GM18870 (cell line): ENCODE measurements around the gene NOP58.
"Not testable (repeated sequence)": the region's sequence is repeated elsewhere in the genome, so short reads cannot be mapped to it uniquely, and the experiment has no call there.

Source experiments
- ATAC-seq: cut with Tn5 transposase; IDR thresholded peaks from one replicate; pipeline ENCODE4 v1.9.1; 2021; ENCODE audit warnings: moderate library complexity; ENCODE audit not compliant: unreplicated experiment

The NOP58 gene

DNA sequence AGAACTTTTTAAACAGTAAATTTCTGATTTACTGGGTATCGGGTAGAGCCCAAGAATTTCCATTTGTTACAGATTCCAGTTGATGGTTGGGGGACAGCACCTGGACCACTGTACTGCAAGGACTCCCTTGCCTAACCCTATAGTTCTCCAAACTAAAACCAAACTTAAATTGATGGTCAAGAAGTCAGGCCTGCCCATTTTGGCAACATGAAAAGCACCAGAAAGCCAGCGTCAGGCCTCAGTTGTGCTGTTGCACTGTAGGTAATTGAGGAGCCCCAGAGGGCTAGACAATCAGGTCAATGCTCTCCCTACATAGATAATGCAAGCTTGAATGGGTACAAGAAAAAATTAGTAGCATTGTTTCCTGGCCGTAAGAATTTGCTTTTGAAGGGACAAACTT lies 40.5 kb downstream of the NOP58 start:
- ATAC-seq: no peak

DNA sequence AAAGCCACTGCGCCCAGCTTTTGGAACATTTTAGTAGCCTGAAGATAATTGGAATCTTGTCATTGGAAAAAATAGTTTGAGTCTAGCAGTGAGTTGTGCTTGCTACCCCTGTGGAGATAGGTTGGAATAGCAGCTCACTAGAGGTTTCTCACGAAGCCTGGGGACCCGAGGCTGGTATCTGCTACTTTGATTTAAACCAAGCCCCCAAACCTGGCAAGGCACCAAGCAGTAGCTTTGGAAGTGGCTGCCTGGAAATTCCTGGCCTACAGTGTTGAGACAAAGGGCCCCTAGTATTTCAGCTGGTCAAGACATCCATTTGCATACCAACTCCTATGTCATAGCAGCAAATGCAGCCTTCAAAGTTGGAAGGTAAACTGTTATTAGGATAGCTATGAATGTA lies 42.1 kb downstream of the NOP58 start:
- ATAC-seq: no peak

- no peak for ATAC-seq
Observed at GRCh38 chr2:202311823-202312388, 46.3 kb downstream of the NOP58 start.

DNA sequence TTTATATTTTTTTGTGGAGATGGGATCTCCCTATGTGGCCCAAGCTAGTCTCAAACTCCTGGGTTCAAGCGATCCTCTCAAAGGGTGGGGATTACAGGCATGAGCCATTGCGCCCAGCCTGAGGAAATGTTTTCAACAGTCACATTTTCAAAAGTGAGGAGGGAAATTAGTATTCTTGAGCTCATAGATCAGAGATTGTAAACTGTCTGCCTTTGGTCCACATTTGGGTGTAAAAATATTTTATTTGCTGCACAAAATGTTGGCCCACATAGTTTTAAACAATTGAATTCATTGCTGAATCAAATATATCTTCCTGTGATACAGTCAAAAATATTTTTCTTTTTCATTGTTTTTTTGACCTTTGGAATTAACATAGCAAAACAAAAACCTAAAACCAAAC lies 48.6 kb downstream of the NOP58 start:
- ATAC-seq: no peak

- no peak for ATAC-seq
Observed at GRCh38 chr2:202317080-202317857, 51.7 kb downstream of the NOP58 start.

DNA sequence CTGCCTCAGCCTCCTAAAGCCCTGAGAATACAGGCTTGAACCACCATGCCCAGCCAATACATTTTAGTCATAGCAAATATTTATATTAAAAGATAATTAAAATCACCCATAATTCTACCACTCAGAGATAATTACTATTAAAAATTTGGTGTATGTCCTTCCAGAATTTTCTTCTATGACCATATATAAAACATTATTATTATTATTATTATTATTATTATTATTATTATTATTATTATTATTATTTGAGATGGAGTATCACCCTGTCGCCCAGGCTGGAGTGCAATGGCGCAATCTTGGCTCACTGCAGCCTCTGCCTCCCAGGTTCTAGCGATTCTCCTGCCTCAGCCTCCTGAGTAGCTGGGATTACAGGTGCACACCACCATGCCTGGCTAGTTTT lies 54.8 kb downstream of the NOP58 start:
- ATAC-seq: not testable (repeated sequence)

- no peak for ATAC-seq
Observed at GRCh38 chr2:202322435-202322834, 56.9 kb downstream of the NOP58 start.

GRCh38 chr2:202327858-202328257 lies 62.3 kb downstream of the NOP58 start:
- ATAC-seq: no peak

DNA sequence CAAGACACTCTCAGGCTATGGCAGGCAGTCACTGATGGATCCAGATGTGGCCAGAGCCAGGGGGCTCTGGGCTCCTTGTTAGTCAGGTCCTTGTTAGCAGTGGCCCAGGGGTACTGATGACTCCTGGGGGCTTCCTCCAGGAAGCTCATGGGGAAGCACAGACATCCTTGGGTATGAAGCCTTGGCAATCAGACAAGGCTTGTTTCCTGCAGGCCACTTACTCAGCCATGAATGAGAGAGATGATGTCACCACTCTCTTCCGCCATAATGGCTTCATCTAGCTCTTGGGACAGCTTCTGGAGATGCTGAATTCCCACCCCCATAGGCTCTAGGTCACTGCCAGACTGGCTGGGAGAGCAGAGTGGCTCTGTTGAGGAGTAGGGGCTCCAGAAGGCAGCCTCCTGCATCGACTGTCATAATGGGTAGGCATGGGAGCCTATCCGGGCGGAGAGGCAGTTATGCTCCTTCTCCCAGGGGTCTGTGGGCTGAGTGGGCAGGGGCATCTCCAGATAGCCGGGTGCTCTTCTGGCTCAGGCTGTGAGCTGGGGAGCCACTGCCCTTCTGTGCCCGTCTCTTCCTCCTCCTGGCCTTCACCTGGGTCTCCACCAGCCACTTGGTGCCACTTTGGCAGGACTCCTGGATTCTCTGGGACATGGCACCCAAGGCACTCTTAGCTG lies 70.4 kb downstream of the NOP58 start:
- ATAC-seq: no peak

DNA sequence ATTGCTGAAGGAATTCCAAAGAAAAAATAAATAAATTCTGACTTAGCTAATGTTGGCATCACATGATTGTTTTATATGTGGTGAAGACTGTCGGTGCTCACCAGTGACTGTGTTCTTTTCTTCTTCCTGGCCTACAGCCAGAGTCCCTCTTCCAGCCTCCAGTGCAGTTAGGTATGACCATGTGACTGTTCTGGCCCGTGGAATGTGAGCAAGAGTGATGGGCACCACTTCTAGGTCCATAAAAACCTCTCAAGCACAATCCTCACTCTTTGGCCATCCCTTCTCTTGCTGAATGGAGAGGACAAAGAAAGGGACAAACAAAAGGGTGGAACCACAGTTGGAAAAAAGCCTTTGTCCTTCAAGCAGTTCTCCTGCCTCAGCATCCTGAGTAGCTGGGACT lies 71.6 kb downstream of the NOP58 start:
- no peak for ATAC-seq

GRCh38 chr2:202337706-202338346 lies 72.3 kb downstream of the NOP58 start:
- no peak for ATAC-seq

DNA sequence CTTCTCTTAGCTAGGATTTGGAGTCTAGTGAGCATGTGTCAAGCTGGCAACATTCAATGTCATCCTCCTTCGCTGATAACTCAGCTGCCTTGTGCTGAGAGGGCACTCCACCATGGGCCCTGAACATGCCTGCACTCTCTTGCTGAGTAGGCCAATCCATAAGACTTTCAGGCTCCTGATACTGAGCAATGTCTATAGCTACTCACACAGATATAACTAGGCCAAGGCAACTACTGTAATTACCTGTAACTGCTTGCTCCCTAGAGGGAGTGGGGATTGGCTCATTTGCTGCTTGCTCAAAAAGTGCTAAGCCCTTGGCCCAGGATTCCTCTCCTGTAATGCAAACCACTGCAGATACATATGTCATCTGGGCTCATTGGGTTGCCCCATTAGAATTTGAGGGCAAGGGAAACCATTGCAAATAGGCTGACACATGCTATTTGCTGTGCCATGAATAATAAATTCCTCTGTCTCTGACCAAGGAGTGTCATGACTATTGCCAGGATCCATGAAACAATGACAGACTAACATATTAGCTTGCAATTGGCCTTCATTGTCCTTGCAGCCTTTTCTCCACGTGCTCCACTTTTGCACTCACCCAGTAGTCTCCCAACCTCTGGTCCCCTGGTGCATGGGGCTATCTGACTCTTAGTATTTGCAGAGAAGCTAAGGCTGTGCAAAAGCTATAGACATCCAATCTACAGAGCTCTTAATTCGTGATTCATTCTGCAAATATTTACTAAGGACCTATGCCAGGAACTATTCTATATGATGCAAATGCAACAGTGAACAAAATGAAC lies 73.7 kb downstream of the NOP58 start:
- ATAC-seq: no peak

DNA sequence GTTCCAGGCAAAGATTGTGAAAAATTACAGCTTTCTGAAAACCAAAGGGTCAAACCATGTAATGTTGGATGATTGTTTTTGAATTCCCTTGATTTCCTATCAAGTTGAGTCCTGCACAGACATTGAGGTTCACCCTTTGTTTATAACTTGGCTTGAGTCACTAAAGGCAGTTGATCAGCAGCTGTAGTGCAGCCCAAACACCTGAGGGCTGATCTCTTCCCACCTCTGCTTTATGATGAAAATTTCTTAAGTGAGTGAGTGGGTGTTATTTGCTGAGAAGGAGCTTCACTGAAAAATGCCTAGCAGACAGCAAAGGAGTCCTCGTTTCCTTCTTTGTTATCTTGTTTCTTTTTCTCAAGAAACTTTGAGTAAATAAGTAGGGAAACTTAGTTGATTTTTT lies 78.6 kb downstream of the NOP58 start:
- no peak for ATAC-seq

DNA sequence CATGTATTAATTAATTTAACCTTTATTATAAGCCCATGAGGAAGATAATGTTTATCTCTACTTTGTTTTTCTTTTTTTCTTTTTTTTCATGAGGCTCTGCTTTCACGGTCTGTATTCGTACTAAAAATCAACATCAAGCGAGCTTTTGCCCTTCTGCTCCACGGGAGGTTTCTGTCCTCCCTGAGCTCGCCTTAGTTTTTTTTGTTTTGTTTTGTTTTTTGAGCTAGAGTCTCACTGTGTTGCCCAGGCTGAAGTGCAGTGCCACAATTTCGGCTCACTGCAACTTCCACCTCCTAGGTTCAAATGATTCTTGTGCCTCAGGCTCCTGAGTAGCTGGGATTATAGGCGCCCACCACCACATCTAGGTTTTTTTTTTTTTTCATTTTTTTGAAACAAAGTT lies 80.6 kb downstream of the NOP58 start:
- ATAC-seq: no peak
